Activated T-cell treated with anti-CD3 and anti-CD28 coated beads, Interleukin-2, amount 50 U/mL, for 48 hours (primary cell): ENCODE data around the gene RPL41.

Source experiments
- DNase-seq, 2 experiments: peaks; one replicate each; pipeline ENCODE4 v3.0.0-alpha.2; 2020

RPL41 gene

GRCh38 chr12:56128670-56129205, 12.3 kb downstream of the RPL41 start:
- no peak for DNase-seq

GRCh38 chr12:56129206-56129941, 12.9 kb downstream of the RPL41 start:
- peak; percentile 77 to 82 for DNase-seq

GRCh38 chr12:56129942-56130495, 13.6 kb downstream of the RPL41 start:
- no peak for DNase-seq

GRCh38 chr12:56130876-56131275, 14.4 kb downstream of the RPL41 start:
- no peak for DNase-seq

GRCh38 chr12:56134897-56135296, 18.5 kb downstream of the RPL41 start:
- no peak for DNase-seq

GRCh38 chr12:56137853-56138571, 21.6 kb downstream of the RPL41 start:
- DNase-seq, result no peak

- no peak for DNase-seq
Measured at GRCh38 chr12:56141946-56142784, 25.7 kb downstream of the RPL41 start.

GRCh38 chr12:56143217-56143616, 26.8 kb downstream of the RPL41 start:
- no peak for DNase-seq

- DNase-seq, result no peak
Measured at GRCh38 chr12:56143870-56144269, 27.4 kb downstream of the RPL41 start.

- no peak for DNase-seq
Measured at GRCh38 chr12:56145217-56145616, 28.8 kb downstream of the RPL41 start.

- no peak for DNase-seq
Measured at GRCh38 chr12:56146492-56147460, 30.3 kb downstream of the RPL41 start.

- DNase-seq, result no peak
Measured at GRCh38 chr12:56150563-56150962, 34.1 kb downstream of the RPL41 start.

GRCh38 chr12:56151672-56152131, 35.3 kb downstream of the RPL41 start:
- DNase-seq, result peak; percentile 82 to 84

GRCh38 chr12:56152132-56152755, 35.8 kb downstream of the RPL41 start, which contains the start of gene MYL6B:
Gene MYL6B (plus strand): TSS chr12:56152587. CDS start chr12:56153919, 1,332 bp downstream.
- DNase-seq, result peak; percentile 95 to 96

GRCh38 chr12:56152756-56153677, 36.6 kb downstream of the RPL41 start:
- DNase-seq, result no peak

GRCh38 chr12:56153678-56154065, 37.2 kb downstream of the RPL41 start:
- DNase-seq, result no peak

GRCh38 chr12:56154246-56154771, 37.9 kb downstream of the RPL41 start:
- DNase-seq, result no peak

GRCh38 chr12:56154818-56155217, 38.4 kb downstream of the RPL41 start:
- DNase-seq, result no peak

- DNase-seq, result no peak
Measured at GRCh38 chr12:56155256-56155845, 38.9 kb downstream of the RPL41 start.
